K562 treated with DMSO at 1 percent for 12 hours (cell line): Measurements from ENCODE around the gene ABHD13. TPM values are rescaled to one million over a fixed set of nuclear protein-coding genes. Genes with fewer than 3 reads are reported as not detected.

Source experiments
- total RNA-seq: library from RNA; unstranded; fragments of 300-600 nt; gene quantifications from 2 replicates; pipeline ENCODE4 v1.2.3, GENCODE V29; 2022; ENCODE audit not compliant: insufficient read depth

ABHD13 gene
- total RNA-seq, result 1.6 and 5.0 TPM in 2 replicates

DNA sequence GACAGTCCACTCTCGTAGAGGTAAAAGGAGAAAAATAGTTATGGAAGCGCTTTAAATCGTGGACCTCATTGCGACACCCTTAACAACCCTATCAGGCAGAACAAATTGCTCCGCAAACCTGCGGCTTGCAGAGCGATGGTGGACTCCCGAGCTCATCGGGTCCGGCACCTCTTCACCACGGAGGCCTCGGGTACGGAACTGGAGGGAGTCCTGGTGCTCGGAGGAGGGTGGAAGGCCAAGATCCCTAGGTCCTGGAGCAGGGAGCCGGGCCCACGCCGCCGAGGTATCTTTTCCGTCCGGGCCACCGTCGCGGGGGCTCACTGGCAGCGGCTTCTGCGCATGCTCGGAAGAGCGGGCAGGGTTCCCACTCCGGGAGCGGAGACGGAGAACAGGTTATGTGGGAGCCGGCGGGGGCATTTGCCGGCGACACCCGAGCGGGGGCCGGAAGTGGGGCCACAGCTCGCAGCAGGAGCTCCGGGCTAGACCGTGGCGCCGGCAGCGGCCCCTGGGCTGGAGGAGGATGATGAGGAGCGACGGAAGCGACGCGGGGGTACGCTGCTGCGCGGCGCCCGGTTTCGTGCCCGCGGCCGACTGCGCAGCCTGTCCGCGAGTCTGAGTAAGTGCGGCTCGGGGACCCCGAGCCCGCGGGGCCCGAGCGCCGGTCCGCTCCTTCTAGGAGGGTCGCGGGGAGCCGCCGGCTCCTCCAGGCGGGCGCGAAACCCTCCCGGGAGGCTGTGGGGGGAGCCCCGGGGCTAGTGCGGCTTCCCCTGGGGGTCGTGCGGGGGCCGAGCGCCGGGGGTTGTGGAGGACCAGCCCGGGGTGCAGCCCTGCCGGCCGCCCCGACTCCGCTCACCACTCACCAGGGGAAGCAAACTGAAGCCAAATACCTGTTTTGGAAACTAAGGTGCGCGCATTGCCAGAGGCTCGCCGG, at the start of gene ABHD13:
ABHD13 (plus strand) TSS at position 349 of the 931 bp plus-strand sequence. CDS start 10,827 bp downstream, outside the sequence.

DNA sequence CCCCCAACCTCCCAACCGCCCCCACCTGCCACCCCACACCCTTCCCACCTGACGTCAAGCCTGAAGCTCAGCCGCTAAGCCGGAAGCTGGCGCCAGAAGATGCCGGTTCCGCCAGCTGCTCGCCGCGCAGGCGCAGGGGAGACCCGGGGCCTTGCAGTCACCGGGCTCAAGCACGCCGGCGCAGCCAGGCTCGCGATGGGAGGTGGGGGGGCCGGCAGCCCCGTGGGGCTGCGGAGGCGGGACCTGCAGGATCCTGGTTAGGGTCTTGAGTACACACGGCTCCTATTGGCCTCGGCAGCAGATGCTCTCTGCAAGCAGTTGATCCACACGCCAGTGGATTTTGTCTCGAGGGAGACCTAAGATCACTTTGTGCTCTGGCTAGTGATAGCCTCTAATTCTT, 2.8 kb upstream of the ABHD13 start, which contains the start of gene LIG4:
LIG4 (minus strand) TSS at position 101 of the 400 bp plus-strand sequence. CDS start 4,268 bp downstream, outside the sequence.

GRCh38 chr13:108269601-108270328, 51.6 kb downstream of the ABHD13 start, which contains the start of gene TNFSF13B:
TNFSF13B (plus strand) TSS chr13:108269718; CDS start chr13:108269896, 178 bp downstream.

Other genes with a start within 250 kb of the ABHD13 start
- 1.4 and 4.3 TPM in 2 replicates for gene LIG4, start 2.9 kb upstream of the ABHD13 start, total RNA-seq
- 0.54 TPM in 1 of 2 replicates, not detected in the other for gene TNFSF13B, start 51.3 kb downstream of the ABHD13 start, total RNA-seq